Central memory CD8-positive, alpha-beta T cell (primary cell): ENCODE data around the gene OR2G3.

ENCODE experiments used
- ATAC-seq: fragments of 150-1000 bp; cut with Tn5 transposase; replicated peaks from 2 replicates; pipeline ENCODE4 v1.10.0; 2022; ENCODE audit warnings: mild to moderate bottlenecking, moderate FRiP score, moderate number of reproducible peaks; ENCODE audit not compliant: poor library complexity, severe bottlenecking; ENCODE audit errors: extremely low read depth
- DNase-seq, 2 donors: peaks; one replicate each; pipeline ENCODE4 v3.0.0; 2021; ENCODE audit warnings: low spot score in 2 of 2
- H3K27ac Mint-ChIP-seq: one replicate; pipeline ENCODE4 v1.8.0; 2022; ENCODE audit warnings: low read depth, mild to moderate bottlenecking, moderate library complexity, mixed read lengths
- H3K27me3 Mint-ChIP-seq: one replicate; pipeline ENCODE4 v1.8.0; 2022; ENCODE audit warnings: mixed read lengths
- H3K36me3 Mint-ChIP-seq: one replicate; pipeline ENCODE4 v1.8.0; 2022; ENCODE audit warnings: mild to moderate bottlenecking, moderate library complexity, mixed read lengths; ENCODE audit not compliant: insufficient read depth
- H3K4me1 Mint-ChIP-seq: one replicate; pipeline ENCODE4 v1.8.0; 2022; ENCODE audit warnings: mixed read lengths
- H3K4me3 Mint-ChIP-seq: one replicate; pipeline ENCODE4 v1.8.0; 2022; ENCODE audit warnings: mild to moderate bottlenecking, moderate library complexity, mixed read lengths
- H3K9me3 Mint-ChIP-seq: one replicate; pipeline ENCODE4 v1.8.0; 2022; ENCODE audit warnings: mixed read lengths

Gene OR2G3

GRCh38 chr1:247605286-247605685 lies at the start of gene OR2G3:
OR2G3 (plus strand) TSS chr1:247605586; CDS start chr1:247605586, 0 bp downstream.
- H3K36me3 Mint-ChIP-seq, result no peaks in the 10 kb centered on the region
- no peak within 1 kb of the TSS for H3K4me3 Mint-ChIP-seq
- H3K27ac Mint-ChIP-seq, result no peak within 1 kb of the TSS
- H3K9me3 Mint-ChIP-seq, result peaks cover 14% of the 10 kb centered on the region
- no peak for ATAC-seq
- H3K27me3 Mint-ChIP-seq, result peaks cover 10% of the 10 kb centered on the region
- no peaks in the 10 kb centered on the region for H3K4me1 Mint-ChIP-seq
- DNase-seq, result no peak

GRCh38 chr1:247557926-247558674 lies 47.3 kb upstream of the OR2G3 start:
- H3K27me3 Mint-ChIP-seq, result no peaks in the 10 kb centered on the region
- H3K27ac Mint-ChIP-seq, result no peak overlapping the region
- no peak for ATAC-seq

DNA sequence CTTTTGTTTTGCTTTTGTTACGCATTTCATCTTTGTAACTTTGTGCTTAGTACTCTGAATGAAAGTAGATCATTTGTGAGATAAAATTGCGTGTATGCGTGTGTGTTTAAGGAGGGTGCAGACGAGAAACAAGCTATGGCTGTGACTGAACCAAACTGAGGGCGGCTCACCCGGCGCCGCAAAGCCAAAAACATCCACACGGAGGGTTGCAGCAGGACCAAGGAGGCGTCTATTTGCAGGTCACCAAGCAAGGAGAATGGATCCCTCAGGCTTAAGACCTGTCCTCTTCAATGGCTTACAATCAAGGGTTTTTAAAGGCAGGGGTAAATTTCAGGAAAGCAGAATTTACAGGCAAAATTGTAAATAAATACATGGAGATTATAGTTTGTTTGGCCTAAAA lies 43.7 kb upstream of the OR2G3 start:
- Mint-ChIP-seq H3K4me1 (no peaks in the 10 kb centered on the region), H3K4me3 (no peak overlapping the region), H3K9me3 (no peaks in the 10 kb centered on the region), H3K36me3 (no peaks in the 10 kb centered on the region), H3K27ac (no peak overlapping the region), H3K27me3 (no peaks in the 10 kb centered on the region)
- ATAC-seq, result no peak
- DNase-seq, result no peak

More at GRCh38 chr1:247557926-247558674, 47.3 kb upstream of the OR2G3 start:
- H3K36me3 Mint-ChIP-seq, result no peaks in the 10 kb centered on the region
- H3K4me3 Mint-ChIP-seq, result no peak overlapping the region
- no peaks in the 10 kb centered on the region for H3K4me1 Mint-ChIP-seq
- no peaks in the 10 kb centered on the region for H3K9me3 Mint-ChIP-seq
- DNase-seq, result no peak

- H3K36me3 Mint-ChIP-seq, result no peaks in the 10 kb centered on the region
- no peak overlapping the region for H3K27ac Mint-ChIP-seq
- H3K9me3 Mint-ChIP-seq, result no peaks in the 10 kb centered on the region
- ATAC-seq (no peak), DNase-seq (no peak)
- H3K4me1 Mint-ChIP-seq, result no peaks in the 10 kb centered on the region
- H3K4me3 Mint-ChIP-seq, result no peak overlapping the region
- no peaks in the 10 kb centered on the region for H3K27me3 Mint-ChIP-seq
Measured at GRCh38 chr1:247562198-247562597, 43.2 kb upstream of the OR2G3 start.

GRCh38 chr1:247574236-247574635 lies 31.1 kb upstream of the OR2G3 start:
- DNase-seq (no peak), ATAC-seq (no peak)
- Mint-ChIP-seq H3K27me3 (peaks cover 48% of the 10 kb centered on the region), H3K9me3 (peaks cover 13% of the 10 kb centered on the region), H3K27ac (no peak overlapping the region), H3K36me3 (peaks cover 1% of the 10 kb centered on the region), H3K4me1 (no peaks in the 10 kb centered on the region), H3K4me3 (no peak overlapping the region)

- Mint-ChIP-seq H3K4me3 (no peak overlapping the region), H3K9me3 (peaks cover 13% of the 10 kb centered on the region), H3K27ac (no peak overlapping the region), H3K36me3 (peaks cover 1% of the 10 kb centered on the region), H3K27me3 (peaks cover 46% of the 10 kb centered on the region), H3K4me1 (no peaks in the 10 kb centered on the region)
- ATAC-seq (no peak), DNase-seq (no peak)
Measured at GRCh38 chr1:247574664-247575063, 30.7 kb upstream of the OR2G3 start.

DNA sequence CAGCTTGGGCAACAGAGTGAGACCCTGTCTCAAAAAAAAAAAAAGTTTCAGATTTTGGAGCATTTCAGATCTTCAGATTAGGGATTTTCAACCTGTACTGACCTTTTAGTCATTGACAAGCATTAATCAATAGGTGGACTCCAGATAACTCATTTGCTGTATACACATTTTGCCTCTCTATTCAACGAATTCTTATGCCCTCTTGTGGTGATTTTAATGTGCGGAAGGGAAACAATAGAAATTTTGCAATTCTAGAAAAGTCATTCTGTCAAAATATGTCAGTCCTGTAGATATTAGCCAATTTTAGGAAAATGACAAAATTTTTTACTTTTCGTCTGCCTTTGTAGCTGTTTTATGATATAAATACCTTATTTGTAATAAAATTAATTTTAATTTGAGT lies 28.9 kb upstream of the OR2G3 start:
- DNase-seq, result no peak
- ATAC-seq, result no peak
- no peak overlapping the region for H3K4me3 Mint-ChIP-seq
- no peaks in the 10 kb centered on the region for H3K9me3 Mint-ChIP-seq
- peaks cover 1% of the 10 kb centered on the region for H3K36me3 Mint-ChIP-seq
- H3K27ac Mint-ChIP-seq, result no peak overlapping the region
- no peaks in the 10 kb centered on the region for H3K4me1 Mint-ChIP-seq
- peaks cover 27% of the 10 kb centered on the region for H3K27me3 Mint-ChIP-seq

DNA sequence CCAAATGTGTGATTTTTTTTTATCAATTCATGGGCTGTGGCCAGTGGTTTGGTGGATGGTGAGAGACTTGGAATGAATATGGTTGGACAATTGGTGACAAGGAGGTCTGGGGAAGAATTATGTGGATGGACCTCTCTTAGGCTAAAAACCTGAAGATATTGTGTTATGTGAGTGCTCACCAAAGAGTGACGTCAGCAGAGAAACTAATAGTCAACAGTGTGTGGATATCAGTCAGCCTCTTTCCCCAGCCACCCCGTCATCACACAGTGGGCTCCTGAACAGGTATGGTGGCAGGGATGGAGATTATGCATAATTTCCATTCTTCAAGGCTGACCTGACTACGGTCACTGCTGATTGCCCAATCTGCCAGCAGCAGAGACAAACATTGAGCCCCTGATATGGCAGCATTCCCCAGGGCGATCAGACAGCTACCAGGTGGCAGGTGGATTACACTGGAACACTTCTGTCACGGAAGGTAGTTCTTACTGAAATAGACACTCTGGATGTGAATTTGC lies 26.4 kb upstream of the OR2G3 start:
- Mint-ChIP-seq H3K4me1 (no peaks in the 10 kb centered on the region), H3K27ac (no peak overlapping the region)

GRCh38 chr1:247588060-247588459 lies 17.3 kb upstream of the OR2G3 start, which contains the start of gene OR2G2:
OR2G2 (plus strand) TSS chr1:247588360; CDS start chr1:247588360, 0 bp downstream.
- peaks cover 5% of the 10 kb centered on the region for H3K27me3 Mint-ChIP-seq
- H3K4me1 Mint-ChIP-seq, result peaks cover 5% of the 10 kb centered on the region
- no peak within 1 kb of the TSS for H3K4me3 Mint-ChIP-seq
- H3K27ac Mint-ChIP-seq, result no peak within 1 kb of the TSS
- ATAC-seq, result no peak
- no peaks in the 10 kb centered on the region for H3K9me3 Mint-ChIP-seq
- DNase-seq, result no peak
- no peaks in the 10 kb centered on the region for H3K36me3 Mint-ChIP-seq

More for the DNA sequence above, 26.4 kb upstream of the OR2G3 start:
- Mint-ChIP-seq H3K36me3 (peaks cover under 1% of the 10 kb centered on the region), H3K4me3 (no peak overlapping the region), H3K27me3 (peaks cover 10% of the 10 kb centered on the region), H3K9me3 (no peaks in the 10 kb centered on the region)
- DNase-seq (no peak), ATAC-seq (no peak)

- Mint-ChIP-seq H3K27ac (no peak overlapping the region), H3K4me3 (no peak overlapping the region), H3K9me3 (peaks cover 16% of the 10 kb centered on the region), H3K4me1 (no peaks in the 10 kb centered on the region), H3K27me3 (no peaks in the 10 kb centered on the region), H3K36me3 (no peaks in the 10 kb centered on the region)
- DNase-seq (no peak), ATAC-seq (no peak)
Measured at GRCh38 chr1:247613405-247613804, 8.0 kb downstream of the OR2G3 start.

GRCh38 chr1:247614625-247615024 lies 9.2 kb downstream of the OR2G3 start:
- H3K4me1 Mint-ChIP-seq, result no peaks in the 10 kb centered on the region
- H3K36me3 Mint-ChIP-seq, result no peaks in the 10 kb centered on the region
- no peak for ATAC-seq
- peaks cover 14% of the 10 kb centered on the region for H3K9me3 Mint-ChIP-seq
- no peak for DNase-seq
- H3K4me3 Mint-ChIP-seq, result no peak overlapping the region
- H3K27ac Mint-ChIP-seq, result no peak overlapping the region
- no peaks in the 10 kb centered on the region for H3K27me3 Mint-ChIP-seq

GRCh38 chr1:247627951-247628350 lies 22.6 kb downstream of the OR2G3 start:
- no peak overlapping the region for H3K27ac Mint-ChIP-seq
- peaks cover 6% of the 10 kb centered on the region for H3K9me3 Mint-ChIP-seq
- H3K36me3 Mint-ChIP-seq, result no peaks in the 10 kb centered on the region
- ATAC-seq, result no peak
- H3K4me3 Mint-ChIP-seq, result no peak overlapping the region
- H3K4me1 Mint-ChIP-seq, result no peaks in the 10 kb centered on the region
- DNase-seq, result no peak
- no peaks in the 10 kb centered on the region for H3K27me3 Mint-ChIP-seq

- Mint-ChIP-seq H3K27ac (no peak overlapping the region), H3K36me3 (no peaks in the 10 kb centered on the region), H3K4me1 (no peaks in the 10 kb centered on the region), H3K4me3 (no peak overlapping the region), H3K27me3 (peaks cover 38% of the 10 kb centered on the region), H3K9me3 (peaks cover 15% of the 10 kb centered on the region)
- ATAC-seq, result no peak
- DNase-seq, result no peak
Measured at GRCh38 chr1:247638011-247638410, 32.6 kb downstream of the OR2G3 start.
